Esophagus (tissue), 2 donors: ENCODE data around the gene HDHD3. TPM values are rescaled to one million over a fixed set of nuclear protein-coding genes. Genes with fewer than 3 reads are reported as not detected.
"Not testable (repeated sequence)": the region's sequence is repeated elsewhere in the genome, so short reads cannot be mapped to it uniquely, and the experiment has no call there.

Source experiments
- H3K27ac ChIP-seq, 2 donors: one replicate each; pipeline ENCODE4 v1.5.1; 2013; ENCODE audit warnings: low read depth in 2 of 2, mild to moderate bottlenecking in 2 of 2, inconsistent platforms in 1 of 2, low read length in 1 of 2, moderate library complexity in 1 of 2
- H3K27me3 ChIP-seq, 2 donors: one replicate each; pipeline ENCODE4 v1.6.1; 2013; ENCODE audit warnings: low read length in 2 of 2, control low read depth in 1 of 2, mild to moderate bottlenecking in 1 of 2; ENCODE audit not compliant: insufficient read depth in 2 of 2, control insufficient read depth in 1 of 2
- H3K36me3 ChIP-seq, 2 donors: one replicate each; pipeline ENCODE4 v1.6.1; 2013; ENCODE audit warnings: low read length in 1 of 2; ENCODE audit not compliant: control insufficient read depth in 2 of 2, insufficient read depth in 2 of 2
- H3K4me1 ChIP-seq, 2 donors: one replicate each; pipeline ENCODE4 v1.6.1; 2013; ENCODE audit warnings: low read length in 1 of 2; ENCODE audit not compliant: control insufficient read depth in 2 of 2, insufficient read depth in 2 of 2
- H3K4me3 ChIP-seq, 2 donors: one replicate each; pipeline ENCODE4 v1.5.1; 2013; ENCODE audit warnings: low read length in 2 of 2, mild to moderate bottlenecking in 2 of 2, low read depth in 1 of 2, moderate library complexity in 1 of 2
- H3K9me3 ChIP-seq, 2 donors: one replicate each; pipeline ENCODE4 v1.6.1; 2013; ENCODE audit warnings: mild to moderate bottlenecking in 2 of 2, low read depth in 1 of 2, low read length in 1 of 2, moderate library complexity in 1 of 2; ENCODE audit not compliant: control insufficient read depth in 2 of 2, insufficient read depth in 1 of 2
- WGBS, 2 donors: extraction: QIAGEN DNeasy Blood & Tissue Kit; methylation state at CpG; one replicate each; pipeline ENCODE4 v1.1.7; 2013; 5-methylcytosine and 5-hydroxymethylcytosine counted together
- polyA plus RNA-seq, 2 donors: library from polyadenylated mRNA; stranded (reverse); fragments of 200-250 nt; gene quantifications; one replicate each; pipeline ENCODE4 v1.2.3, GENCODE V29; 2013
- donor health status: healthy with polysubstance abuse.
- donor health status: Bipolar disorder and iron deficiency.

The HDHD3 gene
- polyA plus RNA-seq, 2 donors = 43.7 to 46.6 TPM

DNA sequence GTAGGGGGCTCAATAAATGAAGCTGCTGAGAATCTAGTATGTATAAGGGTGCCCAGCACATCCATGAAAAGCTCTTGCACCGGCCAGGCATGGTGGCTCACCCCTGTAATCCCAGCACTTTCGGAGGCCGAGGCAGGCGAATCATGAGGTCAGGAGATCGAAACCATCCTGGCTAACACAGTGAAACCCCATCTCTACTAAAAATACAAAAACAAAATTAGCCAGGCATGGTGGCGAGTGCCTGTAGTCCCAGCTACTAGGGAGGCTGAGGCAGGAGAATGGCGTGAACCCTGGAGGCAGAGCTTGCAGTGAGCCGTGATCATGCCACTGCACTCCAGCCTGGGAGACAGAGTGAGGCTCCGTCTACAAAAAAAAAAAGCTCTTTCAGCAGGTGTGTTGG, 29.6 kb upstream of the HDHD3 start:
- not testable (repeated sequence) for H3K27me3 ChIP-seq, H3K4me1 ChIP-seq, H3K36me3 ChIP-seq, H3K4me3 ChIP-seq, H3K9me3 ChIP-seq, H3K27ac ChIP-seq
- 85 to 88% methylated on average over 9 of the region's 9 CpGs for WGBS, 2 donors

DNA sequence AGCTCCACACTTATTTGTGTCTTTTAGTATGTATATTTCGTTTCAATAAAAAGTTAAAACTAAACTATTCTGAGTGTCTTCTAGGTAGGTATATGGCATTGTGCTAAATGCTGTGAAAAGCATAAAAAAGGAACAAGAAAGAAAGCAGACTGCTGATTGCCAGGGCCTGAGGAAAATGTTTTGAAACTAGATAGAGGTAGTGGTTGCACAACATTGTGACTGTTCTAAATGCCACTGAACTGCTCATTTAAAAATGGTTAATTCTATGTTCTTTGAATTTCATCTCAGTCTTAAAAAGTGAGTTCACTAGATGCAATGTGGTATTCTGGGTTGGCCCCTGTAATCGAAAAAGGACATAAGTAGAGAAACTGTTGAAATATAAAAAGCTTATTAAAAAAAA, 26.9 kb upstream of the HDHD3 start:
- Histone ChIP-seq H3K4me1 (peaks cover 5 to 6% of the 10 kb centered on the region in 2 donors), H3K9me3 (no peaks in the 10 kb centered on the region), H3K36me3 (peaks cover 4 to 6% of the 10 kb centered on the region in 2 donors), H3K4me3 (no peak overlapping the region), H3K27ac (no peak overlapping the region), H3K27me3 (no peaks in the 10 kb centered on the region)
- WGBS, 2 donors = 78 to 83% methylated on average over 2 of the region's 2 CpGs

DNA sequence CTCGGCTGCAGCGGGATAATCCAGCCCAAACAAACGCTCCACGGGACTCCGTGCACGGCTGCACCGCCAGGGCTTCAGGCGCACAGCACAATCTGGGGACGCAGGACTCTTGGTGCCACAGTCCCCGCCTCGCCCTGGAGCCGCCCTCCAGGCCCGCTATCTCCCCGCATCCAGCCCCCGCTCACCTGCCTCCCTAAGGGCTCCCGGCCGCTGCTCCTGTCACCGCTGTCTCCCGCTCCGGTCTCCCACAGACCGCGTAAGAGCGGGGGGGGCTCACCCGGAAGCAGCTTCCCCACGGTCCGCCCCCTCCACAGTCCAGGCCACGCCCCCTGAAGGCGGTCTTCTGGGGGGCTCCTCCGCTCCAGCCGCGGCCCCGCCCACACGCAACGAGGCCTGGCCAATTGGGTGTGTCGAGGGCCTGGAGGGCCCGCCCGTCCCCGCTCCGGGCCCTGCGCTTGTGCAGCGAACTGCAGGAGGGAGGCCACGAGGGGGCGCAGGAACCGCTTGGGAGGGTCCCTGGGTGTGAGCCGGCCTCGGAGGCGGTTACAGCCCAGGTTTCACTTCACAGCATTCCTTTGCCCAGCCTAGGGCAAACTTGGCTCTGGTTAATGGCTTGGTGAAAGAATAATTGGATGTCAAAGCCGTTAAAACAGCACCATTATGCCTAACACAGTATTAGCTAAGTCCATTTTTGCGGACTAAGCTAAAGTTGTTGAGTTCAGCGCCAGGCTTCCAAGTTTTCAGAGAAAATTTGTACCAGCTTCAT, 24.4 kb upstream of the HDHD3 start, which contains the start of gene ALAD:
Gene ALAD, minus strand, starts transcription at position 258 of the 766 bp plus-strand sequence. CDS start 7,725 bp downstream, outside the sequence.
- Histone ChIP-seq H3K4me1 (peaks cover 7 to 8% of the 10 kb centered on the region in 2 donors), H3K4me3 (peak within 1 kb of the TSS; percentile 76 to 84), H3K36me3 (peaks cover 0 to 4% of the 10 kb centered on the region in 2 donors), H3K9me3 (no peaks in the 10 kb centered on the region), H3K27me3 (no peaks in the 10 kb centered on the region), H3K27ac (peak within 1 kb of the TSS; percentile 65 to 67)
- WGBS, 2 donors = 1 to 2% methylated on average over 50 of the region's 50 CpGs

DNA sequence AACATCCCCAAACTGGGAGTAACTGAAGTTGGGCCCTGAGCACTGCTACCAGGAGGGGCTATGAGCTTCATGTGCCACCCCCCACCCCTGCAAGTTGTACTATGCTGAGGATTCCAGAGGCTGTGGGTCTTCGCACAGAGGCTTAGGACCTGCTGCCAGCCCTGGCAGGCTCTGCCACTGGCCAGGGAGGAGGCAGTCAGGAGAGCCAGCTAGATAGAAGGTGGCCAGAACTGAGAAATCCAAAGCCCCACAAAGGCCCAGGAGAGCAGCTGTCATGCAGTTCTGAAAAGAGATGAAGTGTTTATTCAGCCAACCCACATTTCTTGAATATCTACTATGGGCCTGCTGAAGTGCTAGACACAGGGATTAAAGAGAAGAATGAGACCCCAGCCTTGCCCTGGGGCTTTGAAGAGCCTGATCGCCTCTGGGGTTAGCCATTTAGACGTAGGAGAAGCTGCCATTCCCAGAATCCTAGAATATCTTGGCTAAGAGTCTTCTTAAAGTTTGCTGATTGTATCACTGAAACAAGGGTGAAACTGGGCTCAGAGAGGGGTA, 22.9 kb upstream of the HDHD3 start:
- H3K27me3 ChIP-seq = no peaks in the 10 kb centered on the region
- peak overlapping the region in 1 of 2 donors; percentile 76 for H3K4me3 ChIP-seq
- peaks cover 3 to 4% of the 10 kb centered on the region in 2 donors for H3K36me3 ChIP-seq
- H3K27ac ChIP-seq = peak overlapping the region in 1 of 2 donors; percentile 70
- no peaks in the 10 kb centered on the region for H3K9me3 ChIP-seq
- 56 to 66% methylated on average over 3 of the region's 3 CpGs for WGBS, 2 donors
- peaks cover 7 to 8% of the 10 kb centered on the region in 2 donors for H3K4me1 ChIP-seq

DNA sequence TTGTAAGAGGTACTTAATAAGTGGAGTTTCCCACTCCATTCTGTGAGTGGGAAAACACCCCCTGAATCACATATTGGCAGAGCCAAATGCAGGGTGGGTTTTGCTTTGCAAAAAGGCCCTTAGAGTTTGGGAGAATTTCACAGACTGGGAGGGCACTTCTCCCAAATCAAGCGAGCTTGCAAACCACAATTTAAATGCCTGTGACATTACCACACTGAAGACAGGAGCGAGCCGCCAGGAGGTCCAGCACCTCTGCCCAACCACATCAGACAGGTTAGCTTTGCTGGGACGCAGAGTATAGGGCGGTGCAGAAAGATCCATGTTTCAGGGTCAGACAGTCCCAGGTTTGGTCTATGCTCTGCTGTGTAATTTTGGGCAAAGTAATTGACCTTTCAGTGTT, 22.0 kb upstream of the HDHD3 start:
- H3K27me3 ChIP-seq = no peaks in the 10 kb centered on the region
- no peak overlapping the region for H3K4me3 ChIP-seq
- H3K9me3 ChIP-seq = no peaks in the 10 kb centered on the region
- H3K4me1 ChIP-seq = peaks cover 7 to 8% of the 10 kb centered on the region in 2 donors
- no peak overlapping the region for H3K27ac ChIP-seq
- peaks cover 3 to 4% of the 10 kb centered on the region in 2 donors for H3K36me3 ChIP-seq
- 81 to 83% methylated on average over 5 of the region's 5 CpGs for WGBS, 2 donors

DNA sequence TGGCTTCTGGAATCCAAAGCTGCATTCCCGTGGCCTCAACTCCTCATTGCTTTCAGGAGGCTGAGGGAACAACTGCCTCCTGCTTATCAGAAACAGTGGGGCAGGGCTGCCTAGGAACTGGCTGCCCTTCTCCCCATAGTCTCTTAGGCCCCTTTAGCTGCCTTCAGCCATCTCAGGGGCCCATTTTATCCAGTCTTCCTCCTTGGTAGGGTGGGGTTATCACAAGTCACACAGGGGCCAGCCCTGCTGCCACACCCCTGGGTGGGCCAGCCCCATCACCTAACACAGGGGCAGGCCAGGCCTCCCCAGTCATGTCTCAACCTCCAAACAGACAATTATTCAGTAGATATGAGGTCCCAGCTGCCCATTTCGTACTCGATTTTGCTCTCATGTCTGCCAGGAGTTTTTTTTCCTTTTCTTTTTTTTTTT, 20.4 kb upstream of the HDHD3 start:
- H3K4me1 ChIP-seq = peaks cover 7 to 8% of the 10 kb centered on the region in 2 donors

DNA sequence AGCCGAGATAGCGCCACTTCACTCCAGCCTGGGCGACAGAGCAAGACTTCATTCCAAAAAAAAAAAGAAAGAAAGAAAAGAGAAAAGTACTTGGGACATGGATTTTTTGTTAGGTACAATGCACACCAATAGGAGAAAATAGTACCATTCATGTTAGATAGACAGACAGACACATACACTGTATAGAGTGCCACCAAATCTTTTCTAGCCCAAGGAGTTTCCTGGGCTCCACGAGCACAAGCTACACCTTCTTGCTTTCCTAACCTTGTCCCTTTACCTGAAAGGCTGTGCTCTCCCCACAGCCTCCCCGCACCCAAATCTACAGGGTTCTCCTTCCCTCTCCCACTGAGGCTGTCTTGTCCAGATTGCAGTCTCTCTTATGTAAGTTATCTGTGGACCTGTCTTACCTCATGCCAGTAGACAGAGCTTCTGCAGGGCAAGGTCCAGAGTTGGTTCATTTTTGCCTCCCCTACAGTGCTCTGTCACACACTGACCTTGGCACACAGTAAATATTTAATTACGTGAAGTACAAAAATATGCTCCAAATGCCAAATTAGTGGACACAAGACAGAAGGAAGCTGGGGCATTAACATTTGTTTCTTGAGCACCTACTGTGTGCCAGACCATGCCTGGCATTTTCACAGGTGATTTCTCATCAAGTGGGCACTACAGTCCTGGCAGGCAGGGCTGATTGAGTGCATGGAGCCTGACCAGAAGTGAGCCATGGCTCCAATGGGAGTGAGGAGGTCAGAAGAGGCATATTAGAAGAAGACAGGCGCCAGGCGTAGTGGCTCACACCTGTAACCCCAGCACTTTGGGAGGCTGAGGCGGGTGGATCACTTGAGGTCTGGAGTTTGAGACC, 18.4 kb upstream of the HDHD3 start:
- no peaks in the 10 kb centered on the region for H3K27me3 ChIP-seq
- H3K4me3 ChIP-seq = no peak overlapping the region
- H3K4me1 ChIP-seq = peaks cover 7 to 8% of the 10 kb centered on the region in 2 donors
- no peak overlapping the region for H3K27ac ChIP-seq
- H3K9me3 ChIP-seq = no peaks in the 10 kb centered on the region
- WGBS, 2 donors = 91 to 97% methylated on average over 9 of the region's 9 CpGs
- peaks cover 11 to 28% of the 10 kb centered on the region in 2 donors for H3K36me3 ChIP-seq

More for the DNA sequence above, 20.4 kb upstream of the HDHD3 start:
- H3K9me3 ChIP-seq = no peaks in the 10 kb centered on the region
- H3K4me3 ChIP-seq = no peak overlapping the region
- no peaks in the 10 kb centered on the region for H3K27me3 ChIP-seq
- H3K27ac ChIP-seq = no peak overlapping the region
- 59 to 74% methylated on average over 3 of the region's 3 CpGs for WGBS, 2 donors
- H3K36me3 ChIP-seq = peaks cover 4 to 9% of the 10 kb centered on the region in 2 donors

DNA sequence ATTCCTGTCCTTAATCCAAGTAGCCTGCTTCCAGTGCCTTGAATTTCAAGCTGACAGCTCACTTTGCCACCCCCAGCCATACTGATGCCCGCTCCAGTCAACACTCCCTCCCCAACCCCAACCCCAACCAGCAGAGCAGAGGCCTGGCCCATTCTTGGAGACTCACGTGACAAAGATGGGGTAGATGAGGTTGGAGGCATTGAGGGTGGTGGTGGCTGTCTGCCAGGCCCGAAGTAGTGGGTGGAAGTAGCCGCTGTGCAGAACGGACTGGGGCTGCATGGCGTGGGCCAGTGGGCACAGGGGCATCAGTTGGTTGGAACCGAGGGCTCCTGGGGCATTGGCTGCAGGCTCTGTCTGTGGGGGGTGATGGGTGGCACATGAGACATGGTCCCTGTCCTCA, 16.5 kb upstream of the HDHD3 start:
- Histone ChIP-seq H3K4me3 (no peak overlapping the region), H3K27me3 (no peaks in the 10 kb centered on the region), H3K4me1 (peaks cover 0 to 2% of the 10 kb centered on the region in 2 donors), H3K27ac (no peak overlapping the region), H3K9me3 (no peaks in the 10 kb centered on the region), H3K36me3 (peaks cover 17 to 42% of the 10 kb centered on the region in 2 donors)
- WGBS, 2 donors = 91 to 95% methylated on average over 7 of the region's 7 CpGs

DNA sequence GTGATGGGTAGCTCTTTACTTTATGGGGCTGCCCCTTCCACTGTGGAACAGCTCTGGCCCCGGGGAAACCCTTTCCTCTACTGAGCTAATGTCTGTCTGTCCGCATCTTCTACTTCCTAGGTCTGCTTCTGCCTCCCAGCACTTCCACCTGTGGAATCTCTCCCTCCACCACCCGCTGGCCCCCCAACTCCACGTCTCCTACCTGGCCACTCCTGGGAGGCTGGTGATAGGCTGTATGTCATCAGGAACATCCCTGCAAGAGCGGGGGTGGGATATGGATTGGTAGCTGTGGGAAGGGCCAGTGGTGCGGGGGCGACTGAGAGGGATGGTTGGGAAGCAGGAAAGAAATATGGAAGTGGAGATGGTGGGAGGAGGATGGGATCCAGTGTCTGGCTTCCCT, 15.1 kb upstream of the HDHD3 start:
- WGBS, 2 donors = 95 to 98% methylated on average over 7 of the region's 7 CpGs
- H3K4me1 ChIP-seq = peaks cover 0 to 2% of the 10 kb centered on the region in 2 donors
- H3K27me3 ChIP-seq = no peaks in the 10 kb centered on the region
- H3K9me3 ChIP-seq = no peaks in the 10 kb centered on the region
- H3K27ac ChIP-seq = no peak overlapping the region
- no peak overlapping the region for H3K4me3 ChIP-seq
- H3K36me3 ChIP-seq = peaks cover 17 to 51% of the 10 kb centered on the region in 2 donors
